ENCODE data around the gene GAGE2A.
"Not testable (repeated sequence)": the region's sequence is repeated elsewhere in the genome, so short reads cannot be mapped to it uniquely, and the experiment has no call there.

The GAGE2A gene, protein sequence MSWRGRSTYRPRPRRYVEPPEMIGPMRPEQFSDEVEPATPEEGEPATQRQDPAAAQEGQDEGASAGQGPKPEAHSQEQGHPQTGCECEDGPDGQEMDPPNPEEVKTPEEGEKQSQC
- long read RNA-seq, donor 1: 0 reads
- long read RNA-seq, donor 2: 0 reads
- long read RNA-seq, donor 3: 0 reads
- long read RNA-seq, donor 4: 0 reads
- long read RNA-seq, donor 5: 0 reads
- long read RNA-seq, donor 6: 0 reads
- long read RNA-seq, donor 7: 0 reads
- long read RNA-seq, donor 8: 0 reads

- not testable (repeated sequence) for DNase-seq
These were observed at the start of gene GAGE2A for GRCh38 chrX:49589196-49589595. Gene GAGE2A (plus strand): TSS chrX:49589496. CDS start chrX:49590651, 1,155 bp downstream.

GRCh38 chrX:49541433-49541832 lies 47.9 kb upstream of the GAGE2A start, which contains the start of gene GAGE12D:
Gene GAGE12D (plus strand): TSS chrX:49541733. CDS start chrX:49542888, 1,155 bp downstream.
- not testable (repeated sequence) for DNase-seq

DNA sequence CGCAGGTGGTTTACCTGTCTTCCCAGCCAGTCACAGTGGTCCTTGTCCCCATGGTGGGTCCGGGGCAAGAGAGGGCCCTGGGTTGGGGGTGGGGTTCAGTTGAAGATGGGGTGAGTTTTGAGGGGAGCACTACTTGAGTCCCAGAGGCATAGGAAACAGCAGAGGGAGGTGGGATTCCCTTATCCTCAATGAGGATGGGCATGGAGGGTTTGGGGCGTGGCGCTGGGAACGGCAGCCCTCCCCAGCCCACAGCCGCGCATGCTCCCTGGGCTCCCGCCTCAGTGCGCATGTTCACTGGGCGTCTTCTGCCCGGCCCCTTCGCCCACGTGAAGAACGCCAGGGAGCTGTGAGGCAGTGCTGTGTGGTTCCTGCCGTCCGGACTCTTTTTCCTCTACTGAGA lies 38.3 kb upstream of the GAGE2A start, which contains the start of gene GAGE12E:
Gene GAGE12E, plus strand, starts transcription at position 301 of the 400 bp plus-strand sequence. CDS start 1,155 bp downstream, outside the sequence.
- not testable (repeated sequence) for DNase-seq

- not testable (repeated sequence) for DNase-seq
These were observed 28.8 kb upstream of the GAGE2A start, which contains the start of gene GAGE12F for GRCh38 chrX:49560542-49560941. Gene GAGE12F (plus strand): TSS chrX:49560842. CDS start chrX:49561997, 1,155 bp downstream.

- not testable (repeated sequence) for DNase-seq
These were observed 20.6 kb upstream of the GAGE2A start for GRCh38 chrX:49568728-49569127.

DNA sequence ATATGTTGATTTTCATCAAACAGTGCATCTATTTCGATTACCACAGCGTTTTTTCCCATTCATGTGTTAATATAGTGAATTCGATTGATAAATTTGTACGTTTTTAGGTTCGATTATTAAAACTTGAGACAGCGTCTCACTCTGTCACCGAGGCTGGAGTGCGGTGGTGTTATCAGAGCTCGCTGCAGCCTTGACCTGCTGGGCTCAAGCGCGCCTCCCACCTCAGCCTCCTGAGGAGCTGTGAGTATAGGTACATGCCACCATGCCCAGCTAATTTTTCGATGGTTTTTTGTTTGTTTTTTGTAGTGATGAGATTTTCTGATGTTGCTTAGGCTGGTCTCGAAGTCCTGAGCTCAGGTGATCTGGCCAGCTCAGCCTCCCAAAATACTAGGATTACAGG lies 20.1 kb upstream of the GAGE2A start:
- not testable (repeated sequence) for DNase-seq

DNA sequence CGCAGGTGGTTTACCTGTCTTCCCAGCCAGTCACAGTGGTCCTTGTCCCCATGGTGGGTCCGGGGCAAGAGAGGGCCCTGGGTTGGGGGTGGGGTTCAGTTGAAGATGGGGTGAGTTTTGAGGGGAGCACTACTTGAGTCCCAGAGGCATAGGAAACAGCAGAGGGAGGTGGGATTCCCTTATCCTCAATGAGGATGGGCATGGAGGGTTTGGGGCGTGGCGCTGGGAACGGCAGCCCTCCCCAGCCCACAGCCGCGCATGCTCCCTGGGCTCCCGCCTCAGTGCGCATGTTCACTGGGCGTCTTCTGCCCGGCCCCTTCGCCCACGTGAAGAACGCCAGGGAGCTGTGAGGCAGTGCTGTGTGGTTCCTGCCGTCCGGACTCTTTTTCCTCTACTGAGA lies 19.2 kb upstream of the GAGE2A start, which contains the start of gene GAGE12G:
Gene GAGE12G, plus strand, starts transcription at position 301 of the 400 bp plus-strand sequence. CDS start 1,155 bp downstream, outside the sequence.
- DNase-seq: not testable (repeated sequence)

- DNase-seq: not testable (repeated sequence)
These were observed 9.6 kb upstream of the GAGE2A start, which contains the start of gene GAGE12H for GRCh38 chrX:49579649-49580048. Gene GAGE12H (plus strand): TSS chrX:49579949. CDS start chrX:49581104, 1,155 bp downstream.

- DNase-seq: not testable (repeated sequence)
These were observed 628 bp downstream of the GAGE2A start for GRCh38 chrX:49589769-49590478.

DNA sequence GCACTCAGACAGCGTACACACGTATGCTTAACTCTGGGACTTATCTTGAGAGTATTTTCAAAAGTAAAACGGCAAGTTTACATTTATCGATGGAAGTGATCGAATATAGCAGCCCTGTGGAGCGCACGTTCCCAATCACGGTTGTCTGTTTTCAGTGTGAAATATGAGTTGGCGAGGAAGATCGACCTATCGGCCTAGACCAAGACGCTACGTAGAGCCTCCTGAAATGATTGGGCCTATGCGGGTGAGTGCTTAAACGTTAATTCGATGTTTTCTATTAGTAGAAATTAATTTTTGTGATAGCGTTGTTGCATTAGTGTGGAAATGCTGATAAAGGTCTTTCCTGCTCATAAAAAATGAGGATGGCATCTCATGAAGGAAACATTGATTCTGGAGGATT lies 1.2 kb downstream of the GAGE2A start:
- DNase-seq: not testable (repeated sequence)

DNA sequence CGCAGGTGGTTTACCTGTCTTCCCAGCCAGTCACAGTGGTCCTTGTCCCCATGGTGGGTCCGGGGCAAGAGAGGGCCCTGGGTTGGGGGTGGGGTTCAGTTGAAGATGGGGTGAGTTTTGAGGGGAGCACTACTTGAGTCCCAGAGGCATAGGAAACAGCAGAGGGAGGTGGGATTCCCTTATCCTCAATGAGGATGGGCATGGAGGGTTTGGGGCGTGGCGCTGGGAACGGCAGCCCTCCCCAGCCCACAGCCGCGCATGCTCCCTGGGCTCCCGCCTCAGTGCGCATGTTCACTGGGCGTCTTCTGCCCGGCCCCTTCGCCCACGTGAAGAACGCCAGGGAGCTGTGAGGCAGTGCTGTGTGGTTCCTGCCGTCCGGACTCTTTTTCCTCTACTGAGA lies 9.4 kb downstream of the GAGE2A start, which contains the start of gene GAGE1:
Gene GAGE1, plus strand, starts transcription at position 301 of the 400 bp plus-strand sequence. CDS start 1,155 bp downstream, outside the sequence.
- not testable (repeated sequence) for DNase-seq

GRCh38 chrX:49610718-49611310 lies 21.5 kb downstream of the GAGE2A start:
- no peak for DNase-seq

DNA sequence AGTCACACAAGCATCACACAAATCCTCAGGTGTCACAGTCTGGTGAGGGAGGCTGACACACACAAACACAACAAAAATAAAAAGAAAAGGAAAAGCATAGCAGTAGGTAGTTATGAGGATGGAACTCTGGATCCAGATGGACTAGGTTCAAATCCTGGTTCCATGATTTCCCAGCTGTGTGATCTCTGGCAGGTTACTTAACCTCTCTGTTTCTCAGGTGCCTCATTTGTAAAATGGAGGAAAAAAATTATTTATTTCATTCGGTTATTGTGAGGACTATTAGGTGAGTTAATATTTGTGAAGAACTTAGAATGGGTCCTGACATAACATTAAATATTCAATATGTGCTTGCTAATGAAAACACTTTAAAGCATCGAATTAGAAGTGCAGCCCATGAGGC lies 29.3 kb downstream of the GAGE2A start:
- DNase-seq: no peak

GRCh38 chrX:49627086-49627777 lies 37.9 kb downstream of the GAGE2A start:
- no peak for DNase-seq

DNA sequence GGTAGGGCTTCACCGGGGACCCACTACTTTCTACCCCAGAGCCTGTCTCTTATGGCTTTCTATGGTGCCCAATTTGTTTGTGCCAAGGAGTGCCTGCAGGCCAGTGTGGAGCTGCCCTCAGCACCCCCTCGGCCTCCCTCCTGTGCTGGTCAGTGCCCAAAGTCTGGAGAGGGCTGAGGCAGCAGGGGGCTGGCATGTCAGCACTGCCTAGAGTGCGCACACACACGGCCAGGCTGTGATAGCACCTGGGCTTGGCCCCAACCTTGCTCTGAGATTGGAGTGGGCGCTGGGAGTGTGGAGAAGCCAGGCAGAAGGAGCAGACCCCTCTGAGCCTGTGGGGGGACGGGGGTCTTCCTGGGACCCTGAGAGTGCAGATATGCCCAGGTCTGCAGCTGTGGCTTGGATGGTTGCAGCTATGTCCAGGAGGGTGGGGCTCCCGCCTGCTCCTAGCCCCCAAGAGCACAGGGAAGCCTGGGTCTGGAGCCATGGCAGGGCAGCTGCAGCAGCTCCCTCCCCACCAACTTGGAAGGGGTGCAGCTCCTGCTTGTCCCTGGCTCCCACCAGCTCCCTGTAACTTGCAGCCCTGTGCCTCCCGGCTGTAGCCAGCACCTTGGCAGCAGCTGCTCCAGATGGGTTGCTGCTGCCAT lies 55.8 kb downstream of the GAGE2A start:
- no peak for DNase-seq
